ENCODE data around the gene ATP8A2.

ATP8A2 gene

GRCh38 chr13:25902455-25902854, 530.7 kb downstream of the ATP8A2 start:
- no peak for TF ChIP-seq CTCF (IDR thresholded peaks at IDR 0.05)

- TF ChIP-seq CTCF (IDR thresholded peaks at IDR 0.05) = no peak
Measured at GRCh38 chr13:25902891-25903341, 531.1 kb downstream of the ATP8A2 start.

GRCh38 chr13:25904830-25905229, 533.1 kb downstream of the ATP8A2 start:
- no peak for TF ChIP-seq CTCF (IDR thresholded peaks at IDR 0.05)

GRCh38 chr13:25905611-25906010, 533.8 kb downstream of the ATP8A2 start:
- TF ChIP-seq CTCF (IDR thresholded peaks at IDR 0.05) = no peak

GRCh38 chr13:25906191-25906661, 534.5 kb downstream of the ATP8A2 start:
- TF ChIP-seq CTCF (IDR thresholded peaks at IDR 0.05) = no peak

GRCh38 chr13:25908366-25908765, 536.6 kb downstream of the ATP8A2 start:
- no peak for TF ChIP-seq CTCF (IDR thresholded peaks at IDR 0.05)

- TF ChIP-seq CTCF (IDR thresholded peaks at IDR 0.05) = no peak
Measured at GRCh38 chr13:25910243-25910642, 538.5 kb downstream of the ATP8A2 start.

- TF ChIP-seq CTCF (IDR thresholded peaks at IDR 0.05) = no peak
Measured at GRCh38 chr13:25910991-25911419, 539.2 kb downstream of the ATP8A2 start.

All from LNCAP (cell line).